GM21786 (cell line): ENCODE measurements around the gene ANAPC7.
"Not testable (repeated sequence)": the region's sequence is repeated elsewhere in the genome, so short reads cannot be mapped to it uniquely, and the experiment has no call there.

ENCODE experiments used
- ATAC-seq: cut with Tn5 transposase; IDR thresholded peaks from one replicate; pipeline ENCODE4 v1.9.1; 2021; ENCODE audit not compliant: unreplicated experiment

ANAPC7 gene

GRCh38 chr12:110349096-110349495 lies 54.4 kb downstream of the ANAPC7 start:
- no peak for ATAC-seq

GRCh38 chr12:110348431-110349059 lies 55.0 kb downstream of the ANAPC7 start:
- ATAC-seq = no peak

- ATAC-seq = no peak
Measured at GRCh38 chr12:110347767-110348166, 55.7 kb downstream of the ANAPC7 start.

- ATAC-seq = no peak
Measured at GRCh38 chr12:110345963-110346362, 57.5 kb downstream of the ANAPC7 start.

GRCh38 chr12:110345176-110345661 lies 58.3 kb downstream of the ANAPC7 start:
- no peak for ATAC-seq

- no peak for ATAC-seq
Measured at GRCh38 chr12:110344657-110345056, 58.9 kb downstream of the ANAPC7 start.

GRCh38 chr12:110343736-110344555 lies 59.6 kb downstream of the ANAPC7 start:
- no peak for ATAC-seq

GRCh38 chr12:110343114-110343513 lies 60.4 kb downstream of the ANAPC7 start:
- ATAC-seq = no peak

- ATAC-seq = no peak
Measured at GRCh38 chr12:110342157-110342556, 61.4 kb downstream of the ANAPC7 start.

- ATAC-seq = no peak
Measured at GRCh38 chr12:110340706-110341105, 62.8 kb downstream of the ANAPC7 start.

GRCh38 chr12:110340261-110340660 lies 63.2 kb downstream of the ANAPC7 start:
- not testable (repeated sequence) for ATAC-seq

- no peak for ATAC-seq
Measured at GRCh38 chr12:110339184-110339952, 64.1 kb downstream of the ANAPC7 start.

GRCh38 chr12:110338754-110339153 lies 64.8 kb downstream of the ANAPC7 start:
- no peak for ATAC-seq

GRCh38 chr12:110337912-110338710 lies 65.4 kb downstream of the ANAPC7 start:
- ATAC-seq = no peak

GRCh38 chr12:110335481-110336045 lies 67.9 kb downstream of the ANAPC7 start:
- no peak for ATAC-seq

GRCh38 chr12:110333201-110333600 lies 70.3 kb downstream of the ANAPC7 start:
- ATAC-seq = no peak

- ATAC-seq = no peak
Measured at GRCh38 chr12:110330544-110330943, 73.0 kb downstream of the ANAPC7 start.

- ATAC-seq = no peak
Measured at GRCh38 chr12:110330124-110330523, 73.4 kb downstream of the ANAPC7 start.

GRCh38 chr12:110329710-110330109 lies 73.8 kb downstream of the ANAPC7 start:
- no peak for ATAC-seq
